22Rv1 (cell line): ENCODE data around the gene EPHA8.
A peak's percentile ranks its signal among the peaks of the same experiment; 100 is the strongest.

Experiments
- CTCF ChIP-seq: fragments of 450-650 bp; IDR thresholded peaks from 2 replicates; pipeline ENCODE4 v1.5.1; 2017; ENCODE audit warnings: mild to moderate bottlenecking
- ZFX ChIP-seq: fragments of 450-650 bp; IDR thresholded peaks from 2 replicates; pipeline ENCODE4 v1.6.1; 2017; ENCODE audit warnings: antibody characterized with exemption, borderline replicate concordance

GRCh38 chr1:22650089-22650693 lies 86.9 kb downstream of the EPHA8 start:
- TF ChIP-seq CTCF (peak; percentile 27), ZFX (no peak)
